Kidney (tissue), 14 donors: Measurements from ENCODE around the gene CAMKMT. TPM values are rescaled to one million over a fixed set of nuclear protein-coding genes. Genes with fewer than 3 reads are reported as not detected.

Experiments
- DNase-seq, 5 donors: peaks; one replicate each; pipeline ENCODE4 v3.0.0-alpha.2; 2013 to 2020
- FAIRE-seq: peaks from 2 replicates; lab custom pipeline; 2012; peaks lifted over from hg19 to GRCh38; lab: Jason Lieb, UNC
- H3K27ac ChIP-seq, 2 donors: one replicate each; pipeline ENCODE4 v1.7.0; 2013; ENCODE audit warnings: low read depth in 2 of 2, low read length in 2 of 2, inconsistent platforms in 1 of 2
- H3K27me3 ChIP-seq: one replicate; pipeline ENCODE4 v1.7.1; 2013; ENCODE audit warnings: low read length, inconsistent platforms; ENCODE audit not compliant: control insufficient read depth, insufficient read depth
- H3K36me3 ChIP-seq, 3 donors: one replicate each; pipeline versions ENCODE4 v1.7.0 to v1.7.1; 2013; ENCODE audit warnings: low read length in 3 of 3, control low read depth in 1 of 3, inconsistent platforms in 1 of 3; ENCODE audit not compliant: insufficient read depth in 3 of 3, control insufficient read depth in 2 of 3
- H3K4me1 ChIP-seq, 3 donors: one replicate each; pipeline versions ENCODE4 v1.7.0 to v1.7.1; 2013; ENCODE audit warnings: low read length in 3 of 3, inconsistent platforms in 1 of 3, low read depth in 1 of 3; ENCODE audit not compliant: control insufficient read depth in 2 of 3, insufficient read depth in 2 of 3
- H3K4me3 ChIP-seq, 3 donors: one replicate each; pipeline versions ENCODE4 v1.7.0 to v1.8.1; 2013; ENCODE audit warnings: low read length in 3 of 3, control low read depth in 1 of 3, inconsistent platforms in 1 of 3
- H3K9ac ChIP-seq, 3 donors: one replicate each; pipeline versions ENCODE4 v1.7.0 to v1.7.1; 2013; ENCODE audit warnings: low read length in 3 of 3, control low read depth in 1 of 3, inconsistent platforms in 1 of 3
- H3K9me3 ChIP-seq, 3 donors: one replicate each; pipeline versions ENCODE4 v1.7.0 to v1.7.1; 2013; ENCODE audit warnings: low read length in 3 of 3, control low read depth in 1 of 3, inconsistent platforms in 1 of 3; ENCODE audit not compliant: control insufficient read depth in 2 of 3, insufficient read depth in 1 of 3
- intact Hi-C: fragments of 100-400 bp; cut with DNase I; formaldehyde crosslinking; loops from one replicate; pipeline ENCODE4 v1.11.1; 2022
- polyA plus RNA-seq: library from polyadenylated mRNA; stranded (reverse); fragments of 350-450 nt; fragmentation: Illumina TruSeq; extraction: RNeasy Lipid Tissue Mini Kit (QIAGEN cat#74804); gene quantifications from one replicate; pipeline ENCODE4 v1.2.3, GENCODE V29; 2014; ENCODE audit warnings: low read depth, low replicate concordance; ENCODE audit not compliant: insufficient read depth
- total RNA-seq: library from RNA; stranded (reverse); fragmentation: NEBNext Ultra II Directional; extraction: Animal tissue kit (Norgen Biotek cat#: 25700); gene quantifications from one replicate; pipeline ENCODE4 v1.2.1, GENCODE V29; 2021
- TF ChIP-seq, protein P1 (sequence below): IDR thresholded peaks from 3 replicates; pipeline ENCODE4 v1.5.1; 2012; ENCODE audit warnings: mild to moderate bottlenecking, moderate library complexity, borderline replicate concordance; ENCODE audit not compliant: insufficient read depth; ENCODE audit errors: extremely low read depth
- donor health status: control.
- donor health status: control.
- donor health status: control.
- donor health status: control.
- donor health status: control.
- donor health status: DM: yes; HTN: yes; CAD: no.
- donor health status: Normal renal cell carcinoma (clear cell type).

CAMKMT gene
- total and polyA plus RNA-seq, 2 donors from 2014 or later, result 9.9 to 14.5 TPM

DNA sequence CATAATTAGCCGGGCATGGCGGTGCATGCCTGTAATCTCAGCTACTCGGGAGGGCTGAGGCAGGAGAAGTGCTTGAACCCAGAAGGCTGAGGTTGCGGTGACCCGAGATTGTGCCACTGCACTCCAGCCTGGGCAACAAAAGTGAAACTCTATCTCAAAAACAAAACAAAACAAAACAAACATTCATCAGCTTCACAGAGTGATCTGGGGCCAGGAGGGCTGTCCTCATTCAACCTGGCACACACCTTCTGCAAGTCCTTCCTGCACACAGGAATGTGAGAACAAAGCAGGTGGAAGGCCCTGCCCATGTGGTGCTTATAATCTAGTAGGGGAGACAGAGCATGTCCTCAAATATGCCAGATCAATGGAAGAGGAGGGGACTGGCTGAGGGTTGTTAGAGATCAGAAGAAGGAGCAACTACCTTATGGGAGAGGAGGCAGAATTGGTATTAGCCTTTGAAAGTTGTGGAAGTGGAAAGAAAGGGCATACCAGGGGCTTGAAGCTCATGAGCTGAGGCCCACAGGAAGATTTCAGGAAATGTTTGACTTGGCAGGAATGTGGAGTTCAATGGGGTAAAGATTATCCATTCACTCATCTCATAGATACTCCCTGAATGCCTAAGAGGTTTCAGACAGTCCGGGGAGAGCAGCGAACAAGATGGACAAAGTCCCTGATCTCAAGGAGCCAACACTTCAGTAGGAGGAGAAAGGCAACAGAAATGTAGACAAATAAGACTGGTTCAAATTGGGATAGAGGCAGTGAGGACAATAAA, 424.5 kb downstream of the CAMKMT start:
- TF ChIP-seq, protein P1, sequence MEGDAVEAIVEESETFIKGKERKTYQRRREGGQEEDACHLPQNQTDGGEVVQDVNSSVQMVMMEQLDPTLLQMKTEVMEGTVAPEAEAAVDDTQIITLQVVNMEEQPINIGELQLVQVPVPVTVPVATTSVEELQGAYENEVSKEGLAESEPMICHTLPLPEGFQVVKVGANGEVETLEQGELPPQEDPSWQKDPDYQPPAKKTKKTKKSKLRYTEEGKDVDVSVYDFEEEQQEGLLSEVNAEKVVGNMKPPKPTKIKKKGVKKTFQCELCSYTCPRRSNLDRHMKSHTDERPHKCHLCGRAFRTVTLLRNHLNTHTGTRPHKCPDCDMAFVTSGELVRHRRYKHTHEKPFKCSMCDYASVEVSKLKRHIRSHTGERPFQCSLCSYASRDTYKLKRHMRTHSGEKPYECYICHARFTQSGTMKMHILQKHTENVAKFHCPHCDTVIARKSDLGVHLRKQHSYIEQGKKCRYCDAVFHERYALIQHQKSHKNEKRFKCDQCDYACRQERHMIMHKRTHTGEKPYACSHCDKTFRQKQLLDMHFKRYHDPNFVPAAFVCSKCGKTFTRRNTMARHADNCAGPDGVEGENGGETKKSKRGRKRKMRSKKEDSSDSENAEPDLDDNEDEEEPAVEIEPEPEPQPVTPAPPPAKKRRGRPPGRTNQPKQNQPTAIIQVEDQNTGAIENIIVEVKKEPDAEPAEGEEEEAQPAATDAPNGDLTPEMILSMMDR, result no peak
- Histone ChIP-seq H3K9ac (no peak overlapping the region), H3K27me3 (no peaks in the 10 kb centered on the region), H3K9me3 (peaks cover 0 to 6% (median 0%) of the 10 kb centered on the region in 3 donors), H3K36me3 (no peaks in the 10 kb centered on the region), H3K4me1 (peaks cover 0 to 4% (median 4%) of the 10 kb centered on the region in 3 donors), H3K27ac (peak overlapping the region; percentile 20 to 68), H3K4me3 (peak overlapping the region in 1 of 3 donors; percentile 32)
- intact Hi-C loops, result no loop called here
- peak in 2 of 5 donors; percentile 29 to 50 for DNase-seq
- FAIRE-seq, result no peak

DNA sequence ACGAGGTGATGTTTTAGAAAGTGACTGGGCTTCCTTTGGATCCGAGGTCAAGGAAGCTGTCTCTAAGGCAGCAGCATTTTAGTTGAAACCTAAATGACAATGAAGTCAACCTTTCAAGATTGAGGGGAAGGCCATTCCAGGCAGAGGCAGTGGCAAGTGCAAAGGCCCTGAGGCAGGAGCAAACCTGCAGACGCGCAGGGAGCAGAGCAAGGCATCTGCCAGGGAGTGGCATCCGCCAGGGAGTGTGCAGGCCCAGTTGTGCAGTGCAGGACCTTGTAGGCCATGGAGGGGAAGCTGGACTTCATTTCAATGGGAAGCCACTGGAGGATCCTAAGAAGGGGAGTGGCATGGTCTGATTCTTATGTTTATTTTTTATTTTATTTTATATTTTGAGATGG, 425.1 kb downstream of the CAMKMT start:
- Histone ChIP-seq H3K27me3 (no peaks in the 10 kb centered on the region), H3K36me3 (no peaks in the 10 kb centered on the region), H3K27ac (peak overlapping the region; percentile 20 to 65), H3K9ac (no peak overlapping the region), H3K9me3 (peaks cover 0 to 6% (median 0%) of the 10 kb centered on the region in 3 donors), H3K4me1 (peaks cover 0 to 4% (median 4%) of the 10 kb centered on the region in 3 donors), H3K4me3 (peak overlapping the region in 1 of 3 donors; percentile 32)
- DNase-seq, result no peak
- intact Hi-C loops, result no loop called here
- TF ChIP-seq, protein P1, result no peak
- no peak for FAIRE-seq

DNA sequence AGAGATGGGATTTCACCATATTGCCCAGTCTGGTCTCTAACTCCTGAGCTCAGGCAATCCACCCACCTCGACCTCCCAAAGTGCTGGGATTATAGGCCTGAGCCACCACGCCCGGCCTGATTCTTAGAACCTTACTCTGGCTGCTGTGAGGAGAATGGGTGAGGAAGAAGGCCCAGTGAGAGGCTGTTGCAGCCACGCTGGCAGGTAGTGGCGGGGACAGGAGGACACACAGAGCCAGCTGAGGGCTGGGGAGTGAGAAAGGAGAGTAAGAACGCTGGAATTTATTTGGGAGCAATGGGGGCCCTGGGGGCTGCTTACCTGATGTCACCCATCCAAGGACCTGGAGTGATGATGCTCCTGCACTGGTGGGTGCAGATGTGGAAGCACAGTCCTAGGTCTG, 425.9 kb downstream of the CAMKMT start:
- DNase-seq, result no peak

More for the DNA sequence above, 425.9 kb downstream of the CAMKMT start:
- Histone ChIP-seq H3K9ac (no peak overlapping the region), H3K36me3 (no peaks in the 10 kb centered on the region), H3K9me3 (peaks cover 0 to under 1% (median 0%) of the 10 kb centered on the region in 3 donors), H3K4me3 (peak overlapping the region in 1 of 3 donors; percentile 43), H3K27me3 (no peaks in the 10 kb centered on the region), H3K4me1 (peaks cover 0 to 4% (median 4%) of the 10 kb centered on the region in 3 donors), H3K27ac (peak overlapping the region in 1 of 2 donors; percentile 76)
- no peak for FAIRE-seq
- TF ChIP-seq, protein P1, result no peak
- intact Hi-C loops, result no loop called here
